HG02571 (cell line): ENCODE measurements around the gene CMSS1.
A peak's percentile ranks its signal among the peaks of the same experiment; 100 is the strongest.
"Not testable (repeated sequence)": the region's sequence is repeated elsewhere in the genome, so short reads cannot be mapped to it uniquely, and the experiment has no call there.

ENCODE experiments used
- ATAC-seq: cut with Tn5 transposase; IDR thresholded peaks from one replicate; pipeline ENCODE4 v1.9.1; 2021; ENCODE audit warnings: mild to moderate bottlenecking, moderate library complexity; ENCODE audit not compliant: unreplicated experiment

The CMSS1 gene

GRCh38 chr3:100075196-100075595, 257.5 kb downstream of the CMSS1 start:
- ATAC-seq, result no peak

GRCh38 chr3:100075851-100076730, 258.4 kb downstream of the CMSS1 start:
- ATAC-seq, result no peak

- no peak for ATAC-seq
Measured at GRCh38 chr3:100076731-100077529, 259.3 kb downstream of the CMSS1 start.

GRCh38 chr3:100079328-100079727, 261.7 kb downstream of the CMSS1 start:
- ATAC-seq, result no peak

- ATAC-seq, result no peak
Measured at GRCh38 chr3:100080573-100080972, 262.9 kb downstream of the CMSS1 start.

- no peak for ATAC-seq
Measured at GRCh38 chr3:100081311-100081710, 263.6 kb downstream of the CMSS1 start.

GRCh38 chr3:100081986-100082692, 264.5 kb downstream of the CMSS1 start:
- ATAC-seq, result no peak

GRCh38 chr3:100082714-100083113, 265.1 kb downstream of the CMSS1 start:
- no peak for ATAC-seq

- ATAC-seq, result no peak
Measured at GRCh38 chr3:100083209-100083608, 265.5 kb downstream of the CMSS1 start.

GRCh38 chr3:100084100-100084806, 266.6 kb downstream of the CMSS1 start:
- ATAC-seq, result no peak

- no peak for ATAC-seq
Measured at GRCh38 chr3:100086401-100086800, 268.7 kb downstream of the CMSS1 start.

GRCh38 chr3:100087198-100087597, 269.5 kb downstream of the CMSS1 start:
- peak; percentile 92 for ATAC-seq

- no peak for ATAC-seq
Measured at GRCh38 chr3:100088735-100089368, 271.2 kb downstream of the CMSS1 start.

- ATAC-seq, result peak; percentile 69
Measured at GRCh38 chr3:100089812-100090668, 272.4 kb downstream of the CMSS1 start.

- ATAC-seq, result no peak
Measured at GRCh38 chr3:100090669-100091005, 273.0 kb downstream of the CMSS1 start.

GRCh38 chr3:100093831-100094230, 276.2 kb downstream of the CMSS1 start:
- ATAC-seq, result no peak

- not testable (repeated sequence) for ATAC-seq
Measured at GRCh38 chr3:100096286-100096685, 278.6 kb downstream of the CMSS1 start.

GRCh38 chr3:100096866-100097265, 279.2 kb downstream of the CMSS1 start:
- ATAC-seq, result no peak
